HG02571 (cell line): ENCODE measurements around the gene SIM1.

Source experiments
- ATAC-seq: cut with Tn5 transposase; IDR thresholded peaks from one replicate; pipeline ENCODE4 v1.9.1; 2021; ENCODE audit warnings: mild to moderate bottlenecking, moderate library complexity; ENCODE audit not compliant: unreplicated experiment

The SIM1 gene

DNA sequence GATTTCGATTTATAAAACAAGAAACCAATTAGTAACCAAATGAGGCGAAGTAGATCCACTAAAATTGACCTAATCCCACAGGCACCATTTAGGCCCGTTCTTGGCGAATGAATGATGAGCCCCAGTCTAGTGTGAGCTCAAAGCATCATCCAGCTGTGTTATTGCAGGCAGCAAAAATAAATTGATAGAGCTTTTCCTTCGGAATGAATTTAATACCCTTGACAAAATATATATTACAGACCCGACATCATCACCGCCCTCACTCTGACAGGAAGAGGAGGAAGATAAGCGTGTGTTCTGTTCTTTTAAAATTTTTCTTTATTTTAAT lies 7.8 kb downstream of the SIM1 start:
- no peak for ATAC-seq

DNA sequence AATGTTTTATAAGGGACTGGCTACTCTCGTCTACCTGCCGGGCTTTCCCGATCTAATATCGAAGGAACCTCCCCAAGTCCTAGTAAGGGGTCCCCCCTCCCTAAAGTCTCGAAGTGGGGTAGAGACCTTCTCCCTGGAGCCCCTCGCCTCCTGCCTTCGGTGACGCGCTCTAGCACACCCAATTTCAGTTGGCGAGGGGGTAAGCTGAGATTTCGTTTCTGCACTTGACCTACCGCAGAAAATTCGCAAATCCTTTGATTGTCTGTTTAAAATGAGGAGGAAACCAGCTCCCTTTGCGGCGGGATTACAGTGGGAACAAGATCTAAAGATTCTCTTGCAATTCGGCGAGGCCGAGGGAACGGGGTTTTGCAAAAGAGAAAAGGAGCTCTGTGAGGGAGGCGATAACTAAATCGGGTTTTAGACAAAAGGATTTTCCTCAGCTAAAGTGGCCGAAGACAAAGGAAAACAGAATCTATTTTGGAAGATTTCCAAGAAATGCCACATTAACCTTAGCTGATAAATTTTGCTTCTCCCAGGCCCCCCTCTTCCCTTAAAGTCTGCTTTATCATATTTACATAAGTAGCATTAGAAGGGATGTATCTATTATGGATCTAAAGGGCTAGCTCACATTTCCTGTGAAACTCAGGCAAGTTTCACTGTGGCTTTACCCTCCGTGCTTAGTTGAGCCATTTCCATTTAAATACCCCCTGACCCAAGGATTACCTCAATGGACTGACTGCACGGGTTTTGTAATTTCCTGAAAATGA lies 8.4 kb downstream of the SIM1 start:
- no peak for ATAC-seq

DNA sequence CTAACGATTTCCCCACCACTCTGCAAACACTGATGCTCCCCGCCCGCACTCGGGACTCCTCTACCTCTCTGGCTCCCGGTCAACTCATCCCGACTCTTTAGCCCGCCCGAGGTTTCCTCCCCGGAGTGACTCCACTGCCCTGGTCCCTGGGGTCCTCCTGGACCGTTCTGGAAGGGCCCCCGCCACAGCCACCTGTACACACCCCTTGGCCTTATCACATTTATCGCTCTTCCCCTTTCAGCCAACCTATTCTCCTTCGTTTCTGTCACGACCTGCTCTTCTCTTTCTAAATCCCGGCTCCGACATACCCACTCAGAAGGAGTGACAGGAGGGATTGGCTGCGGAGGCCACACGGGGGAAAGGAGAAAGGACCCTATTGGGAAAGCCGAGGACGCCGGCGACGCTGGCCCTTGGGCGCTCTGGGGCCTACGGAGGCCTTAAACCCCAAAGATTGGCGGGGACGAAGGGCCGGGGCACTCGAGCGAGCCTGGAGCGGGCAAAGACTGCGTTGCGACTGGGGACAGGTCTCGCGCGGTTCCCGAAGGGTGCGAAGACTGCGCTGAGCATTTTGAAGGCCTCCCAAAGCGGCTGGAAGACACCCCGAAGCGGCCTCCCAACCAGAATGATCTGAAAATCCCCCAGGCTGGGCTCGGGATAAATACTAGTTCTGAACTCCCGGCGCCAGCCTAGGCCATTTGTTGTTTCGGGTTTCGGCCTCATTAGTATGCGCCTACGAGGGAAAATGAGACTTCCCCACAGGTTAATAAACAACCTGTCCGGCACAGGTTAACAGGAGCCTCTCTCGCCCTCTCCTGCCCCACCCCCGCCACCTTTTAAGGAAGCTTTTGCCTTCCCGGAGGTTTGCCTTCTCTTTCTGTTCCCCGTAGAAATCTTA lies 9.2 kb downstream of the SIM1 start:
- ATAC-seq, result no peak

DNA sequence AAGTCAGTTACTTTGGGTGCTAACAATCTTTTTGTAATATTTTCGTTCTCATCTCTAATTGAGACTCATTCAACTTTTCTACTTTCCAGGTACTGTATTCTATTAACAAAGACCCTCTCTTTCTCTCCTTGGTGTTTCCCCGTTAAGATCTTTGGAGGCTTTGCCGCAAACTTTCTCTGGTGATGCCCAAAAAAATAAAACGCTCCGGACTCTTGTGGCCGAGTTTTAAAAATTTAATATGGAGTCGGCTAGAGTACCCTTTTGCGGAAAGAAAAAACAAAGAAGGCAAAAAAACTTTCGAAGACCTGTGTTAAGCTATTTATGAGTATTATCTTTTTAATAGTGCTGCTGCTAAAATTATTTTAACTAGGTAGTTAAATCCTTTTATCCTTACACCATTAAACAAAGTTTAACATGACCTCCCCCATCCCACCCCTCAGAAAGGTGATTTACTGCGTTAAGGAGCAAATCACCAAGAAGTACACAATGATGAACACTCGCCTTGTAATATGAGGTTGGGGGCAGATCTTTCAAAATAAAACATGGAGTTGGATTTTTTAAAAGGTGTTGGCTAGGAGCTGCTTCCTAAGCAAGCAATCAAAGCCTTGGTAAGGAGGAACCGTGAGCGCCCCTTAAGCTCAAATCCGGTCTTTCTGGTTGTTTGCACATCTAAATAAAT lies 10.0 kb downstream of the SIM1 start:
- no peak for ATAC-seq

DNA sequence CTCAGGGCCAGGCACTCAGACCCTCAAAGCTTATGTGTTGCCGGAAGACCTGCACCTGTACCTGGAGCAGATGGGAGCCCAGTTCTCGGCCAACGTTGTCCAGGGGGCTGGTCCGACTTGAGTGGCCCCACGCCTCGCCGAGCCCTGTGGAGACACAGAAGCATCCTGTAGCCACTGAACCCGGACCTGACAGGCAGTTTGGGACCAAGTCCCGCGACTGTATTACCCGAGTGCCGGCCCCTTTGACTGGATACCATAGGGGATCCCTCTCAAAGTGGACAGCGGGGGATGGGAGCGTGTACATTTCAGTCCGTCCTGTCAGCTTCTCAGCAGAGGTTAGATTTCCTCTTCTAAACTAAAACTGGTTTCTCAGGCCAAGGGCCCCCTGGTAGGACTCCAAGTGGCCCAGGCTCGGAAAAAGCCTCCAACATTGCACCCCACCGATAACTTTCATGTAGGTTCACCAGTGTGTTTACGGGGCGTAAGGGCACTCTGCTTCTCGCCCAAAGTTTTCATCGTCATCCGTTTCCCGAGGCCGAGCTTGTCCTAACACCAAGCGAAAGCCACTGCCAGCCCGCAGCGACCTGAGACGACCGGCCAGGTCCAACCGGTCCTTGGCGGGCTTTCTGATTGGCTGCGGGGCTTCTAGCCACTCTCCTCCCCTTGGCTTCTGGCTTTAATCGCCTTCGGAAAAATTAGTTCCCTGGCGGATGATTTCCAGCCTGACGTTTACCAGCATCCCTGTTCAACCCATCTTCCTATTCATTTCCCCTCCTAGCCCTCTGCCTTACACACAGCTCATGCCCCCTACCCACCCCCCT lies 10.8 kb downstream of the SIM1 start:
- ATAC-seq, result no peak

DNA sequence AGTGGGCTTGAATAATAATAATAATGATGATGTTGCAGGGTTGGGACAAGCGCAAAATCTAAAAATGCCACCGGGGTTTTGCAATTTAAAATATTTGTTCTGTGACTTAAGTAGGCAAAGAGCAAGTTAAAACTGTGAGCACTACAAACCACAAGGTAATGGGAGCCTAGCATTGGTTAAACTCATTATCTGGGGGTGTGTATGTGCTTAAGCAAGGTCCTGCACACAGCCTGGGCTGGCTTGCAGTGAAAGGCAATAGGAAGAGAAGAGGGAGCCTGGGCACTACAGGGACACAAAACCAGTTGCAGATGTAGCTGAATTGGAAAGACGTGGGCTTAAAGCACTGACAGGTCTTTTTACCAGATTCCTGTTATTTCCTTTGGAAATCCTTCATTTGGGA lies 11.7 kb downstream of the SIM1 start:
- no peak for ATAC-seq

GRCh38 chr6:100451577-100451976 lies 13.1 kb downstream of the SIM1 start:
- ATAC-seq, result no peak

- no peak for ATAC-seq
Measured at GRCh38 chr6:100449239-100449691, 15.5 kb downstream of the SIM1 start.

- ATAC-seq, result no peak
Measured at GRCh38 chr6:100447900-100448748, 16.6 kb downstream of the SIM1 start.

- peak; percentile 23 for ATAC-seq
Measured at GRCh38 chr6:100447081-100447899, 17.4 kb downstream of the SIM1 start.

GRCh38 chr6:100446115-100447080 lies 18.3 kb downstream of the SIM1 start:
- peak; percentile 71 for ATAC-seq

GRCh38 chr6:100445512-100445911 lies 19.2 kb downstream of the SIM1 start:
- ATAC-seq, result no peak

- no peak for ATAC-seq
Measured at GRCh38 chr6:100440935-100441334, 23.8 kb downstream of the SIM1 start.

DNA sequence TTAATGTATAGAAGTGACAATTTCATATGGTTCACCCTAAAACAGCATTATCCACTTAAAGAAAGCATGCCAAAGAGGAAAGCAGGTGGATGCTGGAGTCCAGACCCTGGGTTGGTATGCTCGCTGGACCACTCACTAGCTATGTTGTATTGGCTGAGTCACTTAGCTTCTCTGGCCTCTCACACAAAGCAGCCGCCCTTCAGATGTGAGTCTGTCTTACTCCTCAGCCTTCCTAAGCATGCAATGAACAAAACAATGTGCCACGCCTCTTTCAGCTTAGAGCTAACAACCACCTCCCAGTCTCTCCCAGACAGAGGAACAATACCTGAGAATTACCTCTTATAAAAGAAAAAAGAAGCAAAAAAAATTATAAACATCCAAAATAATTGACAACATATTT lies 29.4 kb downstream of the SIM1 start:
- ATAC-seq, result no peak

DNA sequence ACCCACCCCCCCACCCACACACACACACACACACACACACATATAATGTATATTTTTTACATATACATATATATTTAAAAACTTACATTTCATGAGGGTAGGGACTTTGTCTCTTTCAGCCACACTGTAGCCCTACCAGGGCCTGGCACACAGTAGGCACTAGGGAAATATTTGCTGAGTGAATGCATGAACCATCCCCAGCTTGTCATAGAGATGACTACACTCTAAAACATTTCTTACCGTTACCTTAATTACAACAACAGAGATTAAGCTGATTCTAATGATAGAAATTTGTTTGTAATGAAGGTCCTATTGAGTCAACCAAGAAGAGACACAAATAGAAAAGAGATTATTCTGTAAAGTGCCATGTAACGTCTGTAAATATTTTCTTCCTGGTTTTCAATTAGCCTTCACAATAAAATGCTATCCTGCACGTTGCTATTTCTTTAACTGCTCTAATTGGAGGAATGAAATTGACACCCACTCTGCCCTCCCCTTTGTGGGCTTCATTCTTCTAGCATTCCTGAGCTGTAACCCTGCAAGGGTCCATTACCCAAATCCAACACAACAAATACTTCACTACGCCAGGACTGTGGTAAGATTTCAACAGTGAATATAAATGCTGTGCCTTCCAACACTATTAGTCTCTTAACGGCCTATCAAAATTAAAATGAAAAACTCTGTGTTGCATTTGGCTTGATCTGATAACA lies 30.8 kb downstream of the SIM1 start:
- no peak for ATAC-seq

DNA sequence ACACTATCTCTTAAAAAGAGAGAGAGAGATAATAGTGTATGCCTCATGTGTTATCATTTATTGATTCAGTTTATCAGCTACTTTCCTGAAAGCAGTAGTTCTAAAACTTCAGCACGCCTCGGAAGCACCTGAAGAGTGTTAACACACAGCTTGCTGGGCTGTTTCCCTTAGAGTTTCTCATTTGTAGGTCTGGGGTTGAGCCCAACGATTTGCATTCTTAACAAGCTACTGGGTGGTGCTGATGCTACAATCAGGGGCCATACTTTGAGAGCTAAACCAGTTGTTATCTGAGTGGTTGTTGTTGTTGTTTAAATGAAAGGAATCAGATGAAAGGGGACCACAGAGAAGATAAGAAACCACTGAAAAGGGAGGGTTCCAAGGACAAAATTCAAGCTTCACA lies 32.6 kb downstream of the SIM1 start:
- no peak for ATAC-seq

DNA sequence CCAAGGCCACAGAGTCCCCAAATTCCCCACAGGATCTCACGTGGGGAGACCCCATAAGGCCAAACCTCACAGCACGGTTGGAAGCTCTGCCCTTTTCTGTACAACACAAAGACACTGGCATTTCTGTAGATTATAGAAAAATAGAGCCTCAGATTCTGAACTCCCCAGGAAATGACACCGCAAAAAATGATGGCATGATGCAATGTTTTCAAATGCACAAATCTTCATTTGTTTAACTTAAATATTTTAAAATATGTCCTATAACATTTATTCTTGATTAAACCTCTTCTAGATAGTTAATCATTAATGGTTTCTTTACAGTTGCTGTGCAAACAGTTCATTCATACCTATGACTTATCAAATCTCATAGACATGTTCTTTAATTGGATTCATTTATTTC lies 33.8 kb downstream of the SIM1 start:
- ATAC-seq, result no peak
